Lower leg skin (tissue), 4 donors: ENCODE measurements around the gene DKK1. TPM values are rescaled to one million over a fixed set of nuclear protein-coding genes. Genes with fewer than 3 reads are reported as not detected.
"Not testable (repeated sequence)": the region's sequence is repeated elsewhere in the genome, so short reads cannot be mapped to it uniquely, and the experiment has no call there.

ENCODE experiments used
- DNase-seq, 2 donors: peaks; one replicate each; pipeline ENCODE4 v3.0.0-alpha.2; 2019; ENCODE audit warnings: low spot score in 2 of 2
- H3K4me3 ChIP-seq: fragments of 200-600 bp; sonication (generic); 2 replicates; pipeline ENCODE4 v1.5.1; 2017; ENCODE audit warnings: mild to moderate bottlenecking, low read depth; ENCODE audit not compliant: poor library complexity, severe bottlenecking
- POLR2A ChIP-seq, 2 donors: fragments of 450-650 bp; IDR thresholded peaks; one replicate each; pipeline ENCODE4 v1.6.1; 2016 to 2017; ENCODE audit warnings: antibody characterized with exemption in 2 of 2, mild to moderate bottlenecking in 1 of 2, moderate library complexity in 1 of 2
- WGBS, 2 donors: methylation state at CpG; one replicate each; pipeline ENCODE4 v1.1.5; 2018; 5-methylcytosine and 5-hydroxymethylcytosine counted together
- intact Hi-C: fragments of 100-400 bp; cut with DNase I; formaldehyde crosslinking; loops from one replicate; pipeline ENCODE4 v1.15.0; 2023; ENCODE audit warnings: low total_unique reads
- total RNA-seq, 4 donors: library from RNA; depleted of rRNA; stranded (reverse); fragments of >200 nt; gene quantifications; one replicate each; pipeline ENCODE4 v1.1.0, GENCODE V29; 2016
- TF ChIP-seq, protein P1 (sequence below), 3 donors: fragments of 450-650 bp; IDR thresholded peaks; one replicate each; pipeline ENCODE4 v1.5.1; 2016; ENCODE audit warnings: antibody characterized with exemption in 3 of 3, mild to moderate bottlenecking in 3 of 3, moderate library complexity in 2 of 3

DKK1 gene
- total RNA-seq, 4 donors from 2014 or later = 27.7 to 68.9 (median 35.5) TPM

DNA sequence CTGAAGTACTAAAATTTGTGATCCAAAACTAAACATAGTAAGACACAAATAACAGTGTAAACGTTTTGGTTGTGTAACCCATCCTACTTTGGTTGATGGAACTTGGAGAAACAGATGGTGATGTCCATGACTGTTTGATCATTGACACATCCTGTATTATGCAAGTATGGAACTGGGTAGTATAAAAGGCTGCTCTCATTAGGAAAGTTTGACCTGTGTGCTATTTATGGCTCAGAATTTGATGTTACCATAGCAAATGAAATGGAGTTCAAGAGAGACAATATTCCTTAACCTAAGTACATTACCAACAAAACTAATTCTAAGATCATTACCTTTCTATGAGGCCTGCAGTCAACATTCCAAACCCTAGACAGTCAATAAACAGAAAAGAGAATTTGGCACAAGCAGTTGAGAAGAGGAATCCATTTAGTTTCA is 39.9 kb downstream of the DKK1 start:
- no peak for DNase-seq
- intact Hi-C loops = no loop called here

DNA sequence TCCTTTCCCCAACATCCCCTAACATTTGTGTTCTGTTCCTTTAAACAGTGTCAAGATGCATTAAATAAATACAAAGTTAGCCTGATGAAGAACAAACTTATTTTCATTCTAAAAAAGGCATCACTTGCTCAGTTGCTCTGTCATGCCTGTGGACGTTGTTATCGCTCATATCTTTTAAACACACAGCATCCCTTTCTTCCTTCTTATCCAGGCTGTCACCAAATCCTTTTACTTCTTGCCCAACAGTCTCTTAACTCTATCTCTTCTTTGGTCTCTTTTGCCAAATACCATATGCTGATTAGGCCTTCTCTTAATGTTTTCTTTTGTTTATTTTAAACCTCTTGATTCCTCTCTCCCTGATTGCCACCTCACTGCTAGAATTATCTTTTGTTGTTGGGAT is 43.9 kb downstream of the DKK1 start:
- intact Hi-C loops = no loop called here
- no peak for DNase-seq
- 49 to 52% methylated on average over 2 of the region's 2 CpGs for WGBS, 2 donors
- TF ChIP-seq, protein P1, sequence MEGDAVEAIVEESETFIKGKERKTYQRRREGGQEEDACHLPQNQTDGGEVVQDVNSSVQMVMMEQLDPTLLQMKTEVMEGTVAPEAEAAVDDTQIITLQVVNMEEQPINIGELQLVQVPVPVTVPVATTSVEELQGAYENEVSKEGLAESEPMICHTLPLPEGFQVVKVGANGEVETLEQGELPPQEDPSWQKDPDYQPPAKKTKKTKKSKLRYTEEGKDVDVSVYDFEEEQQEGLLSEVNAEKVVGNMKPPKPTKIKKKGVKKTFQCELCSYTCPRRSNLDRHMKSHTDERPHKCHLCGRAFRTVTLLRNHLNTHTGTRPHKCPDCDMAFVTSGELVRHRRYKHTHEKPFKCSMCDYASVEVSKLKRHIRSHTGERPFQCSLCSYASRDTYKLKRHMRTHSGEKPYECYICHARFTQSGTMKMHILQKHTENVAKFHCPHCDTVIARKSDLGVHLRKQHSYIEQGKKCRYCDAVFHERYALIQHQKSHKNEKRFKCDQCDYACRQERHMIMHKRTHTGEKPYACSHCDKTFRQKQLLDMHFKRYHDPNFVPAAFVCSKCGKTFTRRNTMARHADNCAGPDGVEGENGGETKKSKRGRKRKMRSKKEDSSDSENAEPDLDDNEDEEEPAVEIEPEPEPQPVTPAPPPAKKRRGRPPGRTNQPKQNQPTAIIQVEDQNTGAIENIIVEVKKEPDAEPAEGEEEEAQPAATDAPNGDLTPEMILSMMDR (IDR thresholded peaks at IDR 0.05) = no peak
- no peak for TF ChIP-seq POLR2A (IDR thresholded peaks at IDR 0.05)
- no peak overlapping the region for H3K4me3 ChIP-seq

More for the DNA sequence above, 39.9 kb downstream of the DKK1 start:
- TF ChIP-seq POLR2A (IDR thresholded peaks at IDR 0.05) = no peak
- TF ChIP-seq, protein P1 (IDR thresholded peaks at IDR 0.05) = no peak
- no peak overlapping the region for H3K4me3 ChIP-seq
- WGBS, 2 donors = 13 to 14% methylated on average over 1 of the region's 1 CpG

- intact Hi-C loops = no loop called here
- TF ChIP-seq, protein P1 (IDR thresholded peaks at IDR 0.05) = no peak
- TF ChIP-seq POLR2A (IDR thresholded peaks at IDR 0.05) = no peak
- no peak overlapping the region for H3K4me3 ChIP-seq
- no peak for DNase-seq
- 71 to 84% methylated on average over 1 of the region's 1 CpG for WGBS, 2 donors
Measured at GRCh38 chr10:52359441-52359840, 45.4 kb downstream of the DKK1 start.

DNA sequence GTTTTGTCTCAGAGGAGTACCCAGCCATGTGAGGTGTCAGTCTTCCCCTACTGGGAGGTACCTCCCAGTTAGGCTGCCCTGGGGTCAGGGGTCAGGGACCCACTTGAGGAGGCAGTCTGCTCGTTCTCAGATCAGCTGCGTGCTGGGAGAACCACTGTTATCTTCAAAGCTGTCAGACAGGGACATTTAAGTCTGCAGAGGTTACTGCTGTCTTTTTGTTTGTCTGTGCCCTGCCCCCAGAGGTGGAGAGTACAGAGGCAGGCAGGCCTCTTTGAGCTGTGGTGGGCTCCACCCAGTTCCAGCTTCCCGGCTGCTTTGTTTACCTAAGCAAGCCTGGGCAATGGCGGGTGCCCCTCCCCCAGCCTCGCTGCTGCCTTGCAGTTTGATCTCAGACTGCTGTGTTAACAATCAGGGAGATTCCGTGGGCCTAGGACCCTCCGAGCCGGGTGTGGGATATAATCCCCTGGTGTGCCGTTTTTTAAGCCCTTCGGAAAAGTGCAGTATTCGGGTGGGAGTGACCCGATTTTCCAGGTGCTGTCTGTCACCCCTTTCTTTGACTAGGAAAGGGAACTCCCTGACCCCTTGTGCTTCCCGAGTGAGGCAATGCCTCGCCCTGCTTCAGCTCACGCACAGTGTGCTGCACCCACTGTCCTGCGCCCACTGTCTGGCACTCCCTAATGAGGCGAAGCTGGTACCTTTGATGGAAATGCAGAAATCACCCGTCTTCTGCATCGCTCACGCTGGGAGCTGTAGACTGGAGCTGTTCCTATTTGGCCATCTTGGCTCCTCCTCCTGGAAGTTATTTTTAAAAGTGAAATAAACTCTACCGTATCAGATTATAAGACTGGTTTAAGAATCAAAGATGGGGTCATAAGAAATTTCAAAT is 51.7 kb downstream of the DKK1 start:
- WGBS, 2 donors = 88 to 91% methylated on average over 19 to 21 of the region's 21 CpGs
- H3K4me3 ChIP-seq, intact Hi-C loops, DNase-seq: not testable (repeated sequence)
